ENCODE data around the gene HTATIP2. TPM values are rescaled to one million over a fixed set of nuclear protein-coding genes. Genes with fewer than 3 reads are reported as not detected.

HTATIP2 gene
- total and polyA plus RNA-seq, 9 of the 15 experiments (the other 6 are each of a cell fraction or from before 2014, with no cell fraction given): 48.3 to 90.9 (median 64.4) TPM

- TF ChIP-seq ZNF609 (CRISPR knock-in tag; IDR thresholded peaks at IDR 0.05; ENCODE audit: borderline replicate concordance): no peak
- peak in 2 of 3 experiments; percentile 18 to 70 for TF ChIP-seq YY1 (IDR thresholded peaks at IDR 0.05; ENCODE audit: borderline replicate concordance in 1 of 3, control insufficient read depth in 1 of 3, extremely low read depth in 1 of 3, insufficient read depth in 3 of 3, insufficient read length in 1 of 3, insufficient replicate concordance in 2 of 3, low read depth in 1 of 3, low read length in 2 of 3)
- TF ChIP-seq E2F8 (IDR thresholded peaks at IDR 0.05; ENCODE audit: low read depth, partially characterized antibody): no peak
- peak; percentile 50 for TF ChIP-seq GABPA (tag; conservative IDR thresholded peaks at IDR 0.05; ENCODE audit: low read depth)
- TF ChIP-seq ZNF75A (CRISPR knock-in tag; IDR thresholded peaks at IDR 0.05): no peak
- no peak for TF ChIP-seq SRSF9 (IDR thresholded peaks at IDR 0.05; ENCODE audit: borderline replicate concordance, low read depth, low read length)
- no peak for TF ChIP-seq ID3 (CRISPR knock-in tag; IDR thresholded peaks at IDR 0.05)
- peak; percentile 66; the same call in 1 of the 2 replicates for TF ChIP-seq ID3 (tag; IDR thresholded peaks at IDR 0.05)
- no peak; a peak in 1 of 4 replicates for TF ChIP-seq TBL1XR1 (IDR thresholded peaks at IDR 0.05; ENCODE audit: low read length in 2 of 2)
- no peak for TF ChIP-seq ILK (tag; IDR thresholded peaks at IDR 0.05; ENCODE audit: borderline replicate concordance, low read depth)
- no peak for TF ChIP-seq ZNF780A (CRISPR knock-in tag; IDR thresholded peaks at IDR 0.05)
- peak; percentile 83 for TF ChIP-seq SMAD1 (IDR thresholded peaks at IDR 0.05; ENCODE audit: low read depth, low read length, partially characterized antibody)
- TF ChIP-seq GATAD2B (IDR thresholded peaks at IDR 0.05; ENCODE audit: borderline replicate concordance): peak; percentile 25; the same call in 1 of the 2 replicates
These were observed at the start of gene HTATIP2 (continued) for GRCh38 chr11:20363500-20364340.

Measured in K562 (cell line).